DOHH2 (cell line): ENCODE measurements around the gene ARHGAP22.
"Not testable (repeated sequence)": the region's sequence is repeated elsewhere in the genome, so short reads cannot be mapped to it uniquely, and the experiment has no call there.

Source experiments
- CTCF ChIP-seq: fragments of 200-600 bp; sonication (generic); IDR thresholded peaks from one replicate; pipeline ENCODE4 v1.5.1; 2014; ENCODE audit warnings: antibody characterized with exemption, mild to moderate bottlenecking, low read depth, low read length; ENCODE audit not compliant: poor library complexity, severe bottlenecking
- EZH2phosphoT487 ChIP-seq: fragments of 200-600 bp; sonication (generic); IDR thresholded peaks from 2 replicates; pipeline ENCODE4 v1.6.1; 2017; ENCODE audit warnings: borderline replicate concordance, mild to moderate bottlenecking, antibody characterized with exemption, low read length, moderate library complexity, mixed read lengths

GRCh38 chr10:48421862-48422261 is 183.0 kb downstream of the ARHGAP22 start:
- TF ChIP-seq CTCF, EZH2phosphoT487: not testable (repeated sequence)
